GM23338 (cell line): Measurements from ENCODE around the gene GLTP. TPM values are rescaled to one million over a fixed set of nuclear protein-coding genes. Genes with fewer than 3 reads are reported as not detected.

ENCODE experiments used
- ATAC-seq: fragments of 200-7000 bp; cut with Tn5 transposase; 3 replicates; pipeline ENCODE4 v1.9.1; 2020
- DNase-seq: peaks from one replicate; pipeline ENCODE4 v3.0.0-alpha.2; 2015; ENCODE audit warnings: low spot score
- H2AFZ ChIP-seq: fragments of 200-600 bp; sonication (generic); 2 replicates; pipeline ENCODE4 v1.8.0; 2016; ENCODE audit warnings: antibody characterized with exemption, mild to moderate bottlenecking, moderate library complexity
- H3F3A ChIP-seq: fragments of 200-600 bp; sonication (generic); replicated peaks from 2 replicates; pipeline ENCODE4 v1.8.0; 2017; ENCODE audit warnings: antibody characterized with exemption, mixed run types, low read depth
- H3K27ac ChIP-seq: fragments of 200-600 bp; sonication (generic); 2 replicates; pipeline ENCODE4 v1.6.1; 2016; ENCODE audit warnings: low read depth
- H3K27me3 ChIP-seq: fragments of 200-600 bp; sonication (generic); 2 replicates; pipeline ENCODE4 v1.8.0; 2016; ENCODE audit warnings: mild to moderate bottlenecking, mixed run types, moderate library complexity; ENCODE audit not compliant: insufficient read depth
- H3K36me3 ChIP-seq: fragments of 200-600 bp; sonication (generic); 2 replicates; pipeline ENCODE4 v1.8.0; 2016; ENCODE audit warnings: mild to moderate bottlenecking; ENCODE audit not compliant: insufficient read depth
- H3K4me1 ChIP-seq: fragments of 200-600 bp; sonication (generic); 2 replicates; pipeline ENCODE4 v1.8.0; 2016; ENCODE audit warnings: mild to moderate bottlenecking, moderate library complexity; ENCODE audit not compliant: insufficient read depth
- H3K4me2 ChIP-seq: fragments of 200-600 bp; sonication (generic); 2 replicates; pipeline ENCODE4 v1.7.1; 2017; ENCODE audit warnings: mixed run types
- H3K4me3 ChIP-seq: fragments of 200-600 bp; sonication (generic); 2 replicates; pipeline ENCODE4 v1.6.1; 2016; ENCODE audit warnings: mixed run types
- H3K79me2 ChIP-seq: fragments of 200-600 bp; sonication (generic); replicated peaks from 2 replicates; pipeline ENCODE4 v1.8.0; 2017; ENCODE audit warnings: mild to moderate bottlenecking; ENCODE audit not compliant: insufficient read depth
- H3K9me2 ChIP-seq: fragments of 200-600 bp; sonication (generic); 2 replicates; pipeline ENCODE4 v1.8.0; 2017; ENCODE audit not compliant: insufficient read depth
- H4K20me1 ChIP-seq: fragments of 200-600 bp; sonication (generic); replicated peaks from 2 replicates; pipeline ENCODE4 v1.8.0; 2017; ENCODE audit warnings: mild to moderate bottlenecking; ENCODE audit not compliant: insufficient read depth
- H3K27ac Mint-ChIP-seq: 2 replicates; pipeline ENCODE4 v1.8.0; 2020; ENCODE audit warnings: inconsistent platforms, mild to moderate bottlenecking, moderate library complexity, mixed read lengths
- H3K27me3 Mint-ChIP-seq: 3 replicates; pipeline ENCODE4 v1.8.0; 2022; ENCODE audit warnings: low read depth, mild to moderate bottlenecking, moderate library complexity, mixed read lengths, inconsistent platforms; ENCODE audit not compliant: insufficient read depth, poor library complexity
- H3K36me3 Mint-ChIP-seq: 3 replicates; pipeline ENCODE4 v1.8.0; 2021; ENCODE audit warnings: low read depth, mild to moderate bottlenecking, inconsistent platforms, moderate library complexity, mixed read lengths
- H3K4me1 Mint-ChIP-seq: 3 replicates; pipeline ENCODE4 v1.8.0; 2020; ENCODE audit warnings: mild to moderate bottlenecking, inconsistent platforms, mixed read lengths
- H3K4me3 Mint-ChIP-seq: 3 replicates; pipeline ENCODE4 v1.8.0; 2021; ENCODE audit warnings: moderate library complexity, mild to moderate bottlenecking, inconsistent platforms, mixed read lengths
- H3K9me3 Mint-ChIP-seq: 3 replicates; pipeline ENCODE4 v1.8.0; 2020; ENCODE audit warnings: moderate library complexity, mild to moderate bottlenecking, inconsistent platforms, mixed read lengths
- CREB1 ChIP-seq: fragments of 250-450 bp; sonication (Bioruptor Pico); IDR thresholded peaks from 2 replicates; pipeline ENCODE4 v1.5.0; 2020; ENCODE audit warnings: low read depth, mild to moderate bottlenecking, moderate library complexity
- CTCF ChIP-seq, 2 experiments: fragments of 200-600 bp in 1 of 2; sonication (generic) in 1 of 2; conservative IDR thresholded peaks; 2 replicates each; pipeline versions ENCODE4 v1.5.1 to v1.6.1; 2016 to 2017; ENCODE audit warnings: antibody characterized with exemption in 2 of 2, low read depth in 2 of 2, mild to moderate bottlenecking in 2 of 2, moderate library complexity in 1 of 2
- ETS1 ChIP-seq: IDR thresholded peaks from 2 replicates; pipeline ENCODE4 v1.6.1; 2016; ENCODE audit warnings: antibody characterized with exemption
- EZH2 ChIP-seq: fragments of 200-600 bp; sonication (generic); IDR thresholded peaks from one replicate; pipeline ENCODE4 v1.8.0; 2017; ENCODE audit warnings: antibody characterized with exemption, mild to moderate bottlenecking, low read depth; ENCODE audit not compliant: unreplicated experiment
- EZH2phosphoT487 ChIP-seq: fragments of 200-600 bp; sonication (generic); IDR thresholded peaks from one replicate; pipeline ENCODE4 v1.8.1; 2018; ENCODE audit warnings: antibody characterized with exemption; ENCODE audit not compliant: unreplicated experiment
- JUNB ChIP-seq: IDR thresholded peaks from one replicate; pipeline ENCODE4 v1.6.1; 2016; ENCODE audit warnings: antibody characterized with exemption; ENCODE audit not compliant: unreplicated experiment
- NANOG ChIP-seq: IDR thresholded peaks from 2 replicates; pipeline ENCODE4 v1.6.1; 2016; ENCODE audit warnings: antibody characterized with exemption, borderline replicate concordance
- POLR2AphosphoS5 ChIP-seq: IDR thresholded peaks from 2 replicates; pipeline ENCODE4 v1.6.1; 2016; ENCODE audit warnings: antibody characterized with exemption, low read depth
- REST ChIP-seq: IDR thresholded peaks from one replicate; pipeline ENCODE4 v1.6.1; 2018; ENCODE audit warnings: antibody characterized with exemption; ENCODE audit not compliant: unreplicated experiment
- ZNF331 ChIP-seq: fragments of 250-450 bp; sonication (Bioruptor Pico); IDR thresholded peaks from 2 replicates; pipeline ENCODE4 v1.5.0; 2020; ENCODE audit warnings: low read depth, mild to moderate bottlenecking, moderate library complexity
- polyA plus RNA-seq: library from polyadenylated mRNA; unstranded; fragments of >200 nt; fragmentation: Nextera tagmentation; extraction: Ambion mirVana; gene quantifications from 2 replicates; pipeline ENCODE4 v1.2.1, GENCODE V29; 2016
- total RNA-seq: library from RNA; depleted of rRNA; stranded (reverse); fragments of >200 nt; shearing (Covaris generic); gene quantifications from 2 replicates; pipeline ENCODE4 v1.2.3, GENCODE V29; 2014

Gene GLTP
- total and polyA plus RNA-seq, 2 experiments from 2014 or later, result 26.5 to 30.2 TPM

- TF ChIP-seq POLR2AphosphoS5 (no peak), ZNF331 (CRISPR knock-in tag) (no peak), CTCF (conservative IDR thresholded peaks at IDR 0.05; ENCODE audit: low read depth in 2 of 2) (no peak), REST (no peak), EZH2 (no peak), JUNB (no peak), CREB1 (CRISPR knock-in tag) (no peak), NANOG (no peak), ETS1 (no peak)
Observed at GRCh38 chr12:109810954-109811623, 69.3 kb downstream of the GLTP start (continued).

- Mint-ChIP-seq H3K27ac (no peak overlapping the region), H3K27me3 (no peaks in the 10 kb centered on the region), H3K9me3 (no peaks in the 10 kb centered on the region), H3K36me3 (no peaks in the 10 kb centered on the region), H3K4me3 (no peak overlapping the region), H3K4me1 (no peaks in the 10 kb centered on the region)
- Histone ChIP-seq H3K36me3 (no peaks in the 10 kb centered on the region), H3K4me1 (no peaks in the 10 kb centered on the region), H4K20me1 (no peaks in the 10 kb centered on the region), H3K4me3 (no peak overlapping the region), H3K79me2 (no peaks in the 10 kb centered on the region), H2AFZ (no peak overlapping the region), H3K27ac (no peak overlapping the region), H3K9me2 (0 out of 2 replicates have a peak, but pooled peaks cover 7% of the 10 kb centered on the region), H3K27me3 (no peaks in the 10 kb centered on the region), H3K4me2 (no peak overlapping the region), H3F3A (no peaks in the 10 kb centered on the region)
- DNase-seq (no peak), ATAC-seq (no peak)
- TF ChIP-seq NANOG (no peak), CREB1 (CRISPR knock-in tag) (no peak), EZH2 (no peak), REST (no peak), EZH2phosphoT487 (no peak)
Observed at GRCh38 chr12:109808876-109809646, 71.3 kb downstream of the GLTP start.
